HG02571 (cell line): ENCODE measurements around the gene TNS3.
"Not testable (repeated sequence)": the region's sequence is repeated elsewhere in the genome, so short reads cannot be mapped to it uniquely, and the experiment has no call there.

Experiments used
- ATAC-seq: cut with Tn5 transposase; IDR thresholded peaks from one replicate; pipeline ENCODE4 v1.9.1; 2021; ENCODE audit warnings: mild to moderate bottlenecking, moderate library complexity; ENCODE audit not compliant: unreplicated experiment

TNS3 gene

DNA sequence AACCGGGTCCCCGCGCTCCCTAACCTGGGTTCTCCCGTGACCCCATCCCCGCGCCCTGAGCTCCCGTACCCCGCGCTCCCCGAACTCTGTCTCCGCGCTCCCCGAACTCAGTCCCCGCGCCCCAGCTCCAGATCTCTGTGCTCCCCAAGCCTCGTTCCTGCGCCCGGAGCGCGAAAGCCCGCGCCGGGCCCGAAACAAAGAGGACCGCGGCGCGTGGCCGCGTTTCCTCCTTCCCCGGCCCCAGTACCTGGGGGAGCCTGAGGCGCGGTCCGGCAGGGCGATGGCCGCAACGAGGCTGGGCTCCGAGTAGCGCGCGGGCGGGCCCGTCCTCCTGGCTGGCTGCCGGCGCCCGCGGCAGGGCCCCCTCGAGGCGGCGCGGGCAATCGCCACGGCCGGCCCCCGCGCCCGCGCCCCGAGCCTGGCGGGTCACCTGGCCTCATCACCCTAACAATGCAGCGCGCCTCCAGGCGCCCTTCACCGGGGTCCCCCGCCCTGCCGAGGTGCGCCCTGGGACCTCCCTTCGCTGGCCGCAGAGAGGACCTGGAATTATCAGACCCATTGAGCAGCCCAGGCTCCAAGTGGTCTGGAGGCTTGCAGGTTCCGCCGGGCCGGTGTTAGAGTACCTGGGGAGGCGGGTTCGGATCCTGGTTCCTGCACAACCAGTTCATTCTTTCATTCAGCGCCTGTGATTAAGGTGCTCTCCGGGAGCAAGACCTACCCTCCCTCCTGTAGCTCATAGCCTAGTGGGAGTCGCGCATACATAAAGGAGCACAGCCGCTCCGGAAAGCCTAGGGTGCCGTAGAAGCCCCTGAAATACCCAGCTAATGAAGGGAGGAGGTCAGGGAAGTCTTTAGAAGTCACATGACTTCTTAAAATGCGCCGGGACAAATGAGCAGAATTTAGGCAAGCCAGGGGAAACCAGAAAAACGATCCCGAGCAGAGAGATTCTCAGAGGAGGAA lies at the start of gene TNS3:
Gene TNS3 (minus strand): TSS at position 308 of the 960 bp plus-strand sequence. CDS start 142,475 bp downstream, outside the sequence.
- ATAC-seq, result no peak

DNA sequence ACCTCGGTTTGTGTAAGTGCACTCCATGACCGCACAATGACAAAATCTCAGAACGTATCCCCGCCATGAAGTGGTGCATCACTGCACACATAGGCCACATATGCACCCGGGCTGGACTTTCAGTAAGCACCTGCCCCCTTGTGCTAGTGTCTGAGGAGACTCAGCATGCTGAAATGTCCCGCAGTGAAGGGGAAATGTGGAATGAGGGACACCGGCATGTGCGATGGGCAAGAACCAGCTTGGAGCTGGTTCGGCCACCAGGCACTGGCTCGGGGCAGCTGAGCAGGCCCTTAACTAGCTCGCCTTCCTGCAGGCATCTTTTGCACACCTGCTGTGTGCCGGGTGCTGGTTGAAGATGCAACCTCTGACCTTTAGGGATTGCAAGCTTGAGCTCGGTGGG lies 49.8 kb upstream of the TNS3 start:
- ATAC-seq, result no peak

DNA sequence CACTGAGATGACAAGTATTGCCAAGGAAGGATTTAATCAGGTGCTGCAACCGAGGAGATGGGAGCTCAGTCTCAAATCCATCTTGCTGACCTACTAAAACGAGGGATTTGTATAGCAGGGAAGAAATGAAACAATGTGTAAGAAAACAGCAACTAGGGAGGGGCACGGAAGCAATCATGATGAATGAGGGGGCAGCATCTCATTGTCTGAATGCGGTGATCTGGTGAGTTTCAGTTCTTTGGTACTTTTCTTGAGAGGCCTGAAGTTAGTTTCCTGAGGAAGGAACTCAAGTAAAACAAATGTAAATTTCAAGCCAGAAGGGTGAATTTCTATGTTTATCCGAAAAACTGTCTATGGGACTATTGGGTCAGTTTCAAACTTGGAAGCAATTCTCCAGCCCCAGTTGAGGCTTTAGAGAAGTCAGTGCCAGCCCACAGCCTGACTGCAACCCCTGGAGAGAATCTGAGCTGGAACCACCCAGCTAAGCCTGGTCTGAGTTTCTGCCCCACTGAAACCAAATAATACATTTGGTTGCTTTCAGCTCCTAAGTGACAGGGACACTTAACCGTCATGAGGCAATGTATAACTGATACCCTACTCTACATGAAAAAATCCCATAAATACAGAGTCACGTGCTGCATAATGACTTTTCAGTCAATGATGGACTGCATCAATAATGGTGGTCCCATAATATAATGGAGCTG lies 45.8 kb upstream of the TNS3 start:
- no peak for ATAC-seq

DNA sequence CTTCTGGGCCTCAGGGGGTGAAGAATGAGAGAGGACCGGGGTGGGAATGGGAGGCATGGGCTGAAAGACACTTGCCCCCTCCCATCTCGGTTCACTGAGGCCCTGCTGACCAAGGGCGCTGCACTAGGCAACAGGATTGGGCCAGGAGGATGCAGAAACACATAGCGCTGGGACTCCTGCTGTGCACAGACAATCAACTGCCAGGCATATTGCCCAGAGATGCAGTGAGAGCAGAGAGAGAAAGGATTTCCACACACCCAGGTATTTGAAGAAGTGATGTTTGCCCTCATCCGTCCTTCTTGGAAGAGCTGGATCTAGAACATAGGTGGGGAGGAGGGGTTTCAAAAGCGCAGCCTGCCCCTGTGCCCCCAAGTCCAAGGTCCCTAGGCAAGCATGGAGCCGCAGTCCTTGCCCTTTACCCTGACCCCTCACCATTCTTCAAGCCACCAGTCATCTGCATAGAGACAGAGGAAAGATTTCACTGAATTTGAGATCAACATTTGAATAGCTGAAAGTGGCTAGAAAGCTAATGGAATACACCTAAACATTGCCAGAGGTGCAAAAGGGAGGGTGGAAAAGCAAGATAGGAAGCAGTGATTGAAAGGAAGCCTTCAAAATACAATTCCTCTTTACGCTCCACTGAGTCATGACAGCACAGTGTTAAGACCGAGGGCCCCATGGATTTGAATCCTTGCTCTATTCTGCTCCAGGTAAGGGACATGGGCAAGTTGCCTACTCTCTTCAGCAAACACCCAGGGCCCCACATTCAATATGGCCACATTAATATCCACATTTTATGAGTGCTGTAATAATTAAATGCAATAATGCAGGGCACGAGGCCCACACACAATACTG lies 44.2 kb upstream of the TNS3 start:
- ATAC-seq, result no peak

DNA sequence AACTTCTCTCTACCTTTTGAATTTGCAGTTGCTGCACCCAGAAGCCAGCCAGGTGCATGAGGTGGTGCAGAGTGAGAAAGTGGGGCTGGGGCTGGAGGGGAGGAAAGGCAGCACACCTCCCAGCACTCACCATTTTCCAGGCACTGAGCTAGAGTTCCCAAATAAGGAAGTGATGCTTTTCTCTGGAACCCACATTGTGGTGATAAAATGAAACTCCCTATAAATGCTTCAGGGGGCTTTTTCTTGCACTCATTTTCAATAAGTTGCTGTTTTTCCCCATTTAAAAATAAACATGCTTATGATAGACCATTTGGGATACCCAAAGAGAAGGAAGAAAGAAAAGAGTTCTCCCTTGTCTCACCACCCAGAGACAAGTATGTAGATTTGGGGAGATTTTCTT lies 42.8 kb upstream of the TNS3 start:
- ATAC-seq, result no peak

DNA sequence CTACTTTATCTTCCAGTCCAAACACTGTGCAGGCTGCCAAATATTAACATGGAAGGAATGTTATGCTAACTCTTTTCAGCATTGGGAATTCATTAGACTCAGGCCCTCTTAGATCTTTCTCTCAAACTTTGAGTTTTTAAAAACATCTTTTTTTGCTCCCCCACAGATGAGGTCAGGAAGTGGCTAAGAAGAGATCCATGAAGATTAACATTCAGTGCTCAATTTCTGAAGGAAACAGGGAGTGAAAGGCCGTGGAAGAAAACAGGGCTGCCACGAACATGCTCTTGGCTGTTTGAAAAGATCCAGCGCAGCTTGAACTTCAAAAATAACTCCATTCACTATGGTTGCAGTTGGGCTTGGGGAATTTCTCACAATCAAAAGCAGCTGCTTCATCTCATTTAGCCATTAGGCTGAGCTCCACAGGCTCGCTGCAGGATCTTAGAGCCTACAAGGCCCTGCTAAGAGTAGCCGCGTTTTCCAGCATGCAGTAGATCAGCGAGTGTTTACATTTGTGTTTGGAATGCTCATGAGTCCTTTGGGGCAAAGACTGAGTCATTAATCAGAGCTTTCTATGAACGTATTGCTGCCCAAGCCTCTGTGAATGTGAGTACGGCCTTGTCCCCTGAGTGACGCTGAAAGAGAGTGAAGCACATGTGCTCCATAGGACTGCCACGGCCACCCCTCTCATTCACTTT lies 41.2 kb upstream of the TNS3 start:
- no peak for ATAC-seq

DNA sequence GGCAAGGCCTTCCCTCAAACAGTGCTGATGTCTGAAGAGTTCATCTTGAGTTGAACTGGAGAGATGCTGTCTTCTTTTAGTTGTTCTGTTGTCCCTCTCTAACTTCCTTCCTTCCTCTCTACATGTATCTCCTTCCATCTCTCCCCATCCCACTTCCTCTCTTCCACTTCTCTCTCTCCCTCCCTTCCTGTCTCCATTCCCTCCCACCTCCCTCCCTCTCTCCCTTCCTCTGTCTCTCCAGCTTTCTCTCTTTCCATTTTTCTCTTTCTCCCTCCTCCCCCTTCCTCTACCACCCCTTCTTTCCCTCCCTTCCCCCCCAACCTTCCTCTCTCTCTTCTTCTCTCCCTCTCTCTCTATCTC lies 40.7 kb upstream of the TNS3 start:
- no peak for ATAC-seq

DNA sequence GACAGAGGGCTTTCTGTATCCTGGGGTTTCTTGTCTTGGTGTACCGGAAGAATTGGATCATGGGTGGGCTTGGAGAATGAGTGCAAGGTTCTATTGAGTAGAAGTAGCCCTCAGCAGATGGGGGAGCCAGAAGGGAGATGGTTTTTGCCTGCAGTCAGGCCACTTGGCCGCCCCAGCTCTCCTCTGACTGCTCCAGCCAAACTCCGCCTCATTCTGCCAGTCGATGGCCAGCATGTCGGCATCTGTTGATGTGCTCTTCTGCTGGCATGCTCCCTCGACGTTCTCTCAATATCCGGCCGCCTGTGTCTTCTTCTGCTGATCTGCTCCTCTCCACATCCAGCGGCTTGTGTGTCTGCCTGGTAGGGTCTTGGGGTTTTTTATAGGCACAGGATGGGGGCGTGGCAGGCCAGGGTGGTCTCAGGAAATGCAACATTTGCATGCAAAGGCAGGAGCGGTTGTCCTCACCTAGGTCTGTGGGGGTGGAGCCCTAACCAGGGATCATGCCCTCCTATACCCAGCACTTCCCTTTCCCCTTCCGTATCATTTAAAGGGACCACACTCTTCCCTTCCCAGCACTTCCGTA lies 40.2 kb upstream of the TNS3 start:
- no peak for ATAC-seq

DNA sequence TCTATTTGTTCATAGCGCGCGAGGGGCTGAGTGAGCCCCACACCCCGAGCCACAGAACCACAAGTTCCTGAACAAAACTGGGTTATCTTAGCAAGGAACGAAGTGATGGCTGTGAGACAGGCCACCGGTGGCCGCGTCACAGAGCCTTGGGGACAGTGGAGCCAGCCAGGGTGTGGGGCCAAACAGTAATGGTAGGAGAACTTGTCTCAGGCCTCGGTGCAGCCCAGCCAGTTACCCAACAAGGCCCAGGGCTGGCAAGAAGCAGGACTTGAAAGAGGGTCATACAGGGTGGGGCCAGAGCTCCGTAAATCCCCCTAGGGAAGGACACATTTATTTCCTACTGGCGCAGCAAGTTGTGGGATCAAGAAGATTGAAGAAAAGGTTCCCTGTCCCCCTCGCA lies 39.4 kb upstream of the TNS3 start:
- no peak for ATAC-seq

DNA sequence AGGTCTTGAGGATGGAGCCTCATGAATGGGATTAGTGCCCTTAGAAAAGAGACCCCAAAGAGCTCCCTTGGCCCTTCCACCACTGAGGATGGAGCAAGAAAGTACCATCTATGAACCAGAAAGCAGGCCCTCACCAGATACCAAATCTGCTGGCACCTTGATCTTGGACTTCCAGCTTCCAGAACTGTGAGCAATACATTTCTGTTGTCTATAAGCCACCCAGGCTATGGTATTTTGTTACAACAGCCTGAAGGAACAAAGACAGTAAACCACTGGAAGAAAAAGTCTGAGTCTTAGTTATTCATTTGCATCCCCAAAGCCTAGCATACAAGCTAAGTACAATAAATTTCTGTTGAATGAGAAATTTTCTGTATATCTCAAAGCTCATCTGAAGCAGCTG lies 37.9 kb upstream of the TNS3 start:
- ATAC-seq, result no peak

DNA sequence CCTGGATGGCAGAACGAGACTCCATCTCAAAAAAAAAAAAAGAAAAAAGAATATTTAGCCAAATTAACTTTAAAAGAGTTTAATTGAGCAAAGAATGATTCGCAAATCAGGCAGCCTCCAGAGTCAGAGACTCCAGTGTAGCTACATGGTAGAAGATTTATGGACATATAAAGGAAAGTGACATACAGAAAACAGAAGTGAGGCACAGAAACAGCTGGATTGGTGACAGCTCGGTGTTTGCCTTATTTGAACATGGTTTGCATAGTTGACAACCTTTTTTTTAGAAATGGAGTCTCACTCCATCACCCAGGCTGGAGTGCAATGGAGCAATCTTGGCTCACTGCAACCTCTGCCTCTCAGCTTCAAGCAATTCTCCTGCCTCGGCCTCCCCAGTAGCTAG lies 35.2 kb upstream of the TNS3 start:
- ATAC-seq, result no peak

DNA sequence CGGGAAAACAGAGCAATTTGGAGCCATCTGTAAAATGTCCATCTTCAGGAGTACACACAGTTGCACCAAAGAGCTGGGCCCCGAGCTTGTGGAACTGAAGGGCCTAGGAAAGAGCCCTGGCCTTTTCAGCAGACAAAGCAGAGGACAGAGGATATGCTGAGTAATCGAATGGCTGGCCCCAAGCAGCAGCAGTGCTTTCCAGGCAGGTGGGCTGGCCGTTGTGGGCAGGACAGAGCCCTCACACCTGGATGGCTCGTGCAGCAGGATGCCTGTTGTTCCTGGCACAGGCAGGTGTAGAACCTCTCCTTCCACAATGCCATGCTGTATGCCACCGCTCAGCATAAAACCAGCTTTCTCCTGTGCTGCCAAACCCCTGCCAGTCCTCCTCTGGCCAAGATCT lies 32.5 kb upstream of the TNS3 start:
- ATAC-seq, result no peak

DNA sequence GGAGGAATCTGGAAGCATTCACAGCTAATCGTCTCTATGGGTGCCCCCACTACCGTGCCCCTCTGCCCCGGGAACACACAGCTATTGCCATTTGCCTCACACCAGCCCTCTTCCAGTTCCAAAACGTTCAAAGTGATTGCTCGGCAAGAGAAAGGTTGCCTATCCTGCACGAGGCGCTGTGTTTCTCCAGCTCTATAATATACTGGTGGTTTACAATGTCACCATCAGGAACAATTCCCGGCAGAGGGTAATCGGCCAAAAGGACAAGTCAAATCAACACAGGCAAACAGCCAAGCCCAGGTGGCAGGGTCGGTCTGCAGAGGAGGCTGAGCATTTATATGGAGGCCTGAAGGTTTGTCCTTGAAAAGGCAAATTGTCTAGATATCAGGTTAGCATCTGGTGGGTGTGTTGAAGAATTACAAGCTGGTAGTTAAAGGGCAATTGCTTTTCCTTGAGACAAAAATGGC lies 29.2 kb upstream of the TNS3 start:
- ATAC-seq, result no peak

DNA sequence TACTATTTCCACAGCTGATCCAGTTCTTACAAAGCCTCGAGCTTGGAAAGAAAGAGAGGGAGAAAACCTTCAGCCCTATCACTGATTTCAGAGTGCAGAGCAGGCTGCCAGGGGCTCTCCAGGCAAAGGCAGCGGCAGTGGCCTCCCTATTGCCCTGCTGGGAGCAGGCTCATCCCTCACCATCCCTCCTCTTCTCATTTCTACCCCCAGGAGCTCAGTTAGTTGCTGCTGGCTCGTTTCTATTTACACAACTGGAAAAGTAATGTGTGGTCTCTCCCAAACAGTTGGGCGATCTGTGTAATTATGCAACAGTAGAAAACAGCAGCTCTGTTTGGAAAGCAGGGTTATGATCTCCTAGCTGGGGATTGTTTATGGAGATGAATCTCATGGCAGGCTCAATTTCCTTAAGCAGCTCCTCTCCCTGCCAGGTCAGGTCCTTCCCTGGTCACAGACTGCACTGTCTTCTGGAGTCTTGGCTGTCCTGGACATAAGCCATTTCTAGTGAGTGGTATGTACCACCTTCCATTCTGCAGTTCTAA lies 28.7 kb upstream of the TNS3 start:
- no peak for ATAC-seq

DNA sequence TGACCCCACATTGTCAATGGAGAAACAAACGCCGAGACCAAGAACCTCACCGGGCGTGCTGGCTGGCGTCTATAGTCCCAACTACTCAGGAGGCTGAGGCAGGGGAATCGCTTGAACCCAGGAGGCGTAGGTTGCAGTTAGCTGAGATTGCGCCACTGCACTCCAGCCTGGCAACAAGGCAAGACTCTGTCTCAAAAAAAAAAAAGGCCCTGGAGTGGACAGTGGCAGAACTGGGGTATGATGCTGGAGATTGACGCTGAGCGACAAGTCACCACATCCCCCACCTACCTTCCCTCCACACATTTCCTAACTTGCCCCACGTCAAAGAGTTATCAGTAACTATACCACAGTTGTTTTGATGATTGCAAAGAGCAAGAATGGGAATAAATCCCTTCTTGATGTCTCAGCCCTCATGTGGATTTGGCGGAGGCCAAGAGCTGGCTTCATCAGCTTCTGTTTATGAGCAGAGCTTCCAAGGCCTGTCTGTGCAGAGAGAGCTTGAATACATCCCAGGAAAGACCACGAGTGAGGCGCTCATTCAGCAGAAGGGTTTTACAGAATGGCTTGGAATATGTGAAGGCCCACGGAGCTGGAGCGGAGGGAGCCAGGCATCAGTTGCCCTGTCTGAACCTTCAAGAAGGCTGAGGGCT lies 28.0 kb upstream of the TNS3 start:
- ATAC-seq, result no peak

DNA sequence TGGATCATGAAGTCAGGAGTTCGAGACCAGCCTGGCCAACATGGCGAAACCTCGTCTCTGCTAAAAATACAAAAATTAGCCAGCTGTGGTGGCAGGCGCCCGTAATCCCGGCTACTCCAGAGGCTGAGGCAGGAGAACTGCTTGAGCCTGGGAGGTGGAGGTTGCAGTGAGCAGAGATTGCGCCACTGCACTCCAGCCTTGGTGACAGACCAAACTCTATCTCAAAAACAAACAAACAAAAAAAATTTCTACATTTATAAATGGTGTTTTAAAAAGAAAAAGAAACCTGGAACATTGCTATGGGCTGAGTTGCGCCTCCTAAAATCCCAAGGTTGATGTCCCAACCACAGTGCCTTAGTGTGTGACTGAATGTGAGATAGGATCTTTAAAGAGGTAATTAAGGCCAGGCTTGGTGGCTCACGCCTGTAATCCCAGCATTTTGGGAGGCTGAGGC lies 24.7 kb upstream of the TNS3 start:
- ATAC-seq, result not testable (repeated sequence)

DNA sequence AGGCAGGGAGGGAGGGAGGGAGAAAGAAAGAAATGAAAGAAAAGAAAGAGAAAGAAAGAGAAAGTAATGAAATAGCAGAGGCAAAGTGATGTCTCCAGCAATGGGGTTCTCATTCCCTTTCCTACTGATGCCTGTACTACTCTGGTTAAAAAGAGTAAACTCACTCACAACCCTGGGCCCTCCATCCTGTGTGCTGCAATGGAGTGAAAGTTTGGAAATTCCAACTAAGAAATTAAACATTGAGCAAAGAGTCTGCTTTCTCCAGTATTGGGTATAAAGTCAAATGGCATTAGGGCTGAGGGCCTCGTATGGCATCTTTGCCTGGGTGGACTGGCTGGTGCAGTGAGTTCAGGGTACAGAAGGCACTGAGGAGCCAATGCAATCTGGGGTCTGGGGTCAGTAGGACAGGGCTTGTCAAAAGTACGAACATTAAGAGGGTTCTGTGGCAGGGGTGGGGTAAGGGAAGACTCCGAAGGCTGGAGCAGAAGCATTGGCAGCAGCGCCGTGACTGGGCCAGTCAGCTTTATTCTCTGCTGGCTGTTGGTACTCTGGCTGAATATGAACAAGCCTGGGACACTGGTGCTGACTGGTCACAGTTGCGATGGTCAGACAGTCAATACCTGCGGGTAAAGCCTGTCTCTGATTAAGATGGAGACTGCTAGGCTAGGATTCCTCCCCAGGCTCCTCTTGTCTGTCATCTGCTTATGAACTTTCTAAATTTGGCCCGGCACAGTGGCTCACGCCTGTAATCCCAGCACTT lies 24.1 kb upstream of the TNS3 start:
- ATAC-seq, result no peak

DNA sequence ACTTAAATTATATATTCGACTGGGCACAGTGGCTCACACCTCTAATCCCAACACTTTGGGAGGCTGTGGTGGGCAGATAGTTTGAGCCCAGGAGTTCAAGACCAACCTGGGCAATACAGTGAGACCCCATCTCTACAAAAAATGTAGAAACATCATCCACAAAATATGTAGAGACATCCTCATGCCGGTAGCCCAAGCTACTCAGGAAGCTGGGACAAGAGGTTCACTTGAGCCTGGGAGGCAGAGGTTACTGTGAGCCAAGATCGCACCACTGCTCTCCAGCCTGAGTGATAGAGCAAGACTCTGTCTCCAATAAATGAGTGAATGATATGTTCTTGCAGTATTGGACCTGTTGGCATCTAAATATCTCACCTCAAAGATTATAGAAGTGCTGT lies 22.6 kb upstream of the TNS3 start:
- ATAC-seq, result no peak
